ENCODE measurements around the gene KCNJ2. TPM values are rescaled to one million over a fixed set of nuclear protein-coding genes. Genes with fewer than 3 reads are reported as not detected.

Gene KCNJ2
- total RNA-seq, 1 donor from 2014 or later = 3.2 TPM

DNA sequence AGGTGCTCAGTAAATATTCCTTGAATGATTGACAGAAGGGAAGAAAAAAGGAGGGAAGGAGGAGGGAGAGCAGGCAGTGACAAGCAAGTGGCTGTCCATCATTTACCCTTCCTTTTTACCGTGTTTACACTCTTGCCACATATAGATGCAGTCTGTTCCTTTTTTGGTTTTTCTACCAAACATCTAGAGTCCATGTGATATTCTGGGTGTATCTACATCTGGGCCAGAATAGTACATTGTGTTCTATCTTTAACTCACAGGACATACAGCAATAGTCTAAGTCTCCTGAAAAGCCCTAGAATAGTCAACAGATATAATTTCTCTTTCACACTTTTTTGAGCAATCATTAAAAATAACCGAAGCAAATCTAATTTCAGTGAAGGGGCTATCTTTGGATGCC lies 33.5 kb downstream of the KCNJ2 start:
- DNase-seq (ENCODE audit: low spot score) = no peak

DNA sequence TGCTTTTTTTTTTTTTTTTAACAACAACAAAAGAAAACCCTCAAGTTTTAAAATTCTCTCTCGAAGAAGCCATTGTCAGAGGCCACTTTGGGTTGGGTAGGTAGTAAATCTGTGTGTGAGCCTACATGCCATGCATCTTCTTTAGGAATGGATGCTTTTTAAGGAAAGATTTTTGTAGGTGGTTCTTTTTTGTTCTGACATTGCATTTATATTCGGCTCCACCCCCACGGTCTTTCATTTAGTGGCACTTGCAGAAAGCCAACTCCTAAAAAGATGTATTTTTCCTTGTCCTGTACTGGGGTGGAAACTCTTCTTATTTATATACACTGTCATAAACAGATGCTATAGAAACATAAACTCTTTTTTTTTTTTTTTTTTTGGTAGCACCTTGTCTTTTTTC lies 35.1 kb downstream of the KCNJ2 start:
- no peak for DNase-seq (ENCODE audit: low spot score)

DNA sequence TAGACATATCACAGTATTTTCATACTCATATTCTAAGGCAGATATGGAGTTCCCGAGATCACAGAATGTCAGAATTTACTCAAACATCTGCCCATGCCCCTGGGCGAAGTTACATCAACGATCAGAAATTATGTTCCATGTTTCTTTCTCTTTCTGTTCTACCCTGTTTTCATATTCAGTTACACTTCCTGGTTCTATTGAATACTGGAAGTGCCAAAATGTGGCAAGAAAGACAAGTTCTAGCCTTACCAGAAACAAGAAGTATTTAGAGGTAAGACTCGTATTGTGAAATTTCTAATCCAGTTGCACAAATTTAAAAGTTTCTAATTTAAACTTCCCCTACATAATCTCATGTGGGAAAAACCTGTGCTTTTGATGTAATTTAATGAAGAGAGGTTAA lies 36.1 kb downstream of the KCNJ2 start:
- no peak for DNase-seq (ENCODE audit: low spot score)

DNA sequence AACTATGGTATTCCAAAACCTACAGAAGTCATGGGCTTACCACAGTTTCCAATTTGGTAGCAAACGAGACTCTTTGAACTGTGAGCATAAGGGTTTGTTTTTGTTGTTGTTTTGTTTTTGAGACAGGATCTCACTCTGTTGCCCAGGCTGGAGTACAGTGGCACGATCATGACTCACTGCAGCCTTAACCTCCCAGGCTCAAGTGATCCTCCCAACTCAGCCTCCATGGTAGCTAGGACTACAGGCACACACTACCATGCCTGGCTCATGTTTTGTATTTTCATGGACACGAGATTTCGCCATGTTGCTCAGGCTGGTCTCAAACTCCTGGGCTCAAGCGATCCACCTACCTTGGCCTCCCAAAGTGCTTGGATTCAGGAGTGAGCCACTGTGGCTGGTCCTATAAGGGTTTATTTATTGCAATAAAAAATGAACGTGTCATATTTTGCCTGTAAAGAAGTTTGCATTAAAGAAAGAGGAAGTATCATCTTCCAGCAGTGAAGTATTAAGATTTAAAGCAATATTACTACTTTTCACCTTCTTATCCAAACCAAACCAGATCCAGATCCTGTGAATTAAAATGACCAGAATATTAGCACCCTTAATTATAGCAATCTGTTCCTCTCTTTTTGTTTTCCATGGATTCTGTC lies 37.2 kb downstream of the KCNJ2 start:
- DNase-seq (ENCODE audit: low spot score) = no peak

DNA sequence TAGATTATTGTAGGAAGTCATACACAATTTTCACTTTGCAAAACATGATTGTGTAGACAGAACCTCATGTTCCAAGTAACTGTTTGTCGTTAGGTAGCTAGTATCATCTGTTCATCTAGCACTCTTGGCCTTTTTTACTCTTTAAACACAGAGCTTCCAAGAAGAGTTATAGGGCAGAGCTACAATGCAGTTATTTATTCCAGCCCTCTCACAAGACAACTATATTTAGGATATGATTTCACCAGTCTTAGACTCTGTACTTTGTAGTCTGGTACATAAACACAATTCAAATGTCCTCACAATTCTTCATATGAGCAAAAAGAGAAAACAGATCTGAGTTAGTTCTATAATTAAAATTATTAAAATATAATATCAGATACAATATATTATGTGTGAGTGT lies 37.9 kb downstream of the KCNJ2 start:
- no peak for DNase-seq (ENCODE audit: low spot score)

DNA sequence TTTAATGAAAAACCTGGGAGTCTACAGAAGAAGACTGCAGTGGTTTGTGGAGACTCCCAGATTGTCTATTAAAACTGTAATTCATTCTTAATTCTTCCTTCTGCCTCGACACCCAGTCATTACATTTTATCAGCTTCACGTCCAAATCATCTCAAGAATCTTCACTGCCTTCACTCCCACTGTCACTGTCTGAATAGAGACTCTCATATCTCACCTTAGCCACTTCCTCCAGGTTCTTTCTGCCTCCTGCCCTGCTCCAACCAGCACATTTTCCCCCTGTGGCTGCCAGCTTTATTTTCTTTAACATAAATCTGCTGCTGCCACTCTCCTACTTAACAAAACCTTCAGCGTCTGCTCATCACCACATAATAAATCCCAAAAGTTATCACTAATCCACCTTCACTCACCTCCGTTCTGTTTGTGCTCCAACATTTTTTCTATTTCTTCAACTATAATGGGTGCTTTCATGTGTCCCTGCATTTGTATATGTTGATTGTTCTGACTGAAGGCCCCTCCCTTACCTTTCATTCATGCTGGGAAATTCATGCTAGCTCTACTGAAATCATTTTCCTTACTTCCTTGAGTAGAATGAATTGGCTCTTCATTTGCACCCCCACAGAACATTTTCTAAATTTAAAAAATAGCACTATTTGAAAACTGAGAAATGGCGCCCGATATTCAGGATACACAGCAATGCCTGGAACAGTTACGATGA lies 38.9 kb downstream of the KCNJ2 start:
- no peak for DNase-seq (ENCODE audit: low spot score)

DNA sequence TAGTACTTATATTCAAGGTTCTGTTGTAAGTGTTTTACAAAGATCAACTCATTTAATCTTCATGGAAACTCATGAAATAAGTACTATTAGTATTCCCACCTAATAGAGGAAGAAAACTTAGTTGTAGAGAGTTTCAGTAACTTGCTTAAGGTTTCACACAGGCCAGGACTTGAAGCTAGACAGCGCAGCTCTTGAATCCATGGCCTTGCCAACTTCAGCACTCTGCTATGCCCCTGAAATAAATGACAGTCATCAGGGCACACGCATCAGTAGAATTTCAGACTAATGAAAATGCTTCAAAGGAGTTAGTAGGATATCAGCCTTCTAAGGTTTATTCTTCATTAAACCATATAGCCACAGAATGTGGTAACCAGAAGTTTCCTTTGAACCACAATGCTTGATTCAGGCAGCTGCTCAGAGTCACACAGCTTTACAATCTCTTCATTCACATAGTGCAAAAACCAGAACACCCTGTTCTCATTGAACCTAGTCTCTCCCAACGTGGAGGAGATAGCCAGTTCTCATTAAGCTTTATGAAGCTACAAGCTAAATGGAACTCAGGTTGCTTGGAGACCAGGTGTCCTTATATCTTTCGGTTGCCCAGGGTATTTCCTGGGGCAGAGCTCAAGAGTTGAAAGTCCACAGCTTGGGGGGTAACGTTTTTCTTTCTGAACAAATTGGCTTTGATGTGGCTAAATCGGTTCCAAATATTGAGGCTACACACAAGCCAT lies 39.7 kb downstream of the KCNJ2 start:
- DNase-seq (ENCODE audit: low spot score) = no peak

DNA sequence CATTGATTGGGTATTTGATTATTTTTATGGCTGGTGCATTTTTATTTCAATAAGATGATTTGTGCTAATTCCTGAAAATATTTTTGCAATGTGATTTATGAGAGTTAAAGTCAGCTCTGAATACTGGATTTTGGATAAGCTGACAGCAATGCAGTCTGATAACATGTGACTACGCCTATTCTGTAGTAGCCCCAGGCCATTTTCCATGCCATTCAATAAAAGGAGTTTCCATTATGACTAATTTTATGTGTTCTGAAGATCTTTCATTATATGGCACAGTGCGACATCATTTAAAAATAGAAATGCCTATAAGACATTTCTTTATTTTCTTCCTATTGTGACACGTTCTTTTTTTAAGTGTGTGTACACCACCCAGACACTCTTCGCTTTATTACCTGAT lies 46.3 kb downstream of the KCNJ2 start:
- no peak for DNase-seq (ENCODE audit: low spot score)

DNA sequence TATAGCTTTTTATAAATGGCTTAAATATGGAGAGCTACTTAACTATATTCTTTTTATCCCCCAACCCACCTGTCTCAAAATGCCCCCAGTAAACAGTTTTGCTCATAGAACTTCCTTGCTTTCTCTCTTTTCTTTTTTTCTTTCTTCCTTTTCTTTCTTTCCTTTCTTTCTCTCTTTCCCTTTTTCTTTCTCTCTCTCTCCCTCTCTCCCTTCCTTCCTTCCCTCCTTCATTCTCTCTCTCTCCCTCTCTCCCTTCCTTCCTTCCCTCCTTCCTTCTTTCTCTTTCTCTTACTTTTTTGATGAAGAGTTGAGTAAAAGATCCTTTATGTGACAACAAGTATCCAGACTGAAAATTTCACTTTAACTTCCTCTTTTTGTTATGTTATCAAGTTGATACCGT lies 48.2 kb downstream of the KCNJ2 start:
- DNase-seq (ENCODE audit: low spot score) = no peak

DNA sequence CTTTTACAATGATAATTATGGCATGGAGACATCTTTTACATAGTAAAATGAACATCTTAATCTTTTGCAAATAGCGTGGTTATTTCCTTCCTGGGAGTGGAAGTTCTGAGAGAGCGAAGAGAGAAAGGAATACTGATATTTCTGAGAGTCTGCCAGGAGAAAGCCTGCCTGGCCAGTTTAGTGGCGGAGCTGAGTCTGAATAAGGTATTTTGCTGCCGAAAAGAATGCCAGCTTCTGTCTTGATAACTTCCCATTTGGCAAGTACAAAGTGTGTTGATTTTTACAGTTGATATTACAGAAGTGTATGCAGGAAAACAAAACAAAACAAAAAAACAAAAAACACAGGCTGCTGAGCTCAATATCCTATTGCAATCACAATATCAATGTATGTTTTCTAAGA lies 55.9 kb downstream of the KCNJ2 start:
- DNase-seq (ENCODE audit: low spot score) = no peak

Other genes with a start within 250 kb of the KCNJ2 start
- not detected for gene KCNJ16, start 94.3 kb upstream of the KCNJ2 start, total RNA-seq